Heart left ventricle (tissue), 16 donors: ENCODE measurements around the gene PKP1. TPM values are rescaled to one million over a fixed set of nuclear protein-coding genes. Genes with fewer than 3 reads are reported as not detected.

Experiments used
- ATAC-seq, 4 donors: fragments of 200-7000 bp; cut with Tn5 transposase; one replicate each; pipeline ENCODE4 v1.9.1; 2020 to 2022; ENCODE audit warnings: moderate library complexity in 4 of 4, mild to moderate bottlenecking in 3 of 4, moderate number of reproducible peaks in 1 of 4
- DNase-seq, 5 donors: peaks; one replicate each; pipeline ENCODE4 v3.0.0-alpha.2; 2020
- H3K27ac ChIP-seq, 12 donors: fragments of 200-600 bp; sonication (generic) in 4 of 12; one replicate each; pipeline versions ENCODE4 v1.5.0 to v1.8.0; 2016 to 2022; ENCODE audit warnings: mild to moderate bottlenecking in 2 of 12
- H3K27me3 ChIP-seq, 9 donors: fragments of 200-600 bp; sonication (generic) in 2 of 9; one replicate each; pipeline versions ENCODE4 v1.5.1 to v1.8.0; 2016 to 2022; ENCODE audit warnings: mild to moderate bottlenecking in 3 of 9
- H3K36me3 ChIP-seq, 9 donors: fragments of 200-600 bp; sonication (generic) in 2 of 9; one replicate each; pipeline versions ENCODE4 v1.5.0 to v1.8.0; 2018 to 2022; ENCODE audit warnings: mild to moderate bottlenecking in 2 of 9
- H3K4me1 ChIP-seq, 12 donors: fragments of 200-600 bp; sonication (generic) in 4 of 12; one replicate each; pipeline versions ENCODE4 v1.5.0 to v1.8.0; 2016 to 2022; ENCODE audit warnings: mild to moderate bottlenecking in 3 of 12
- H3K4me3 ChIP-seq, 12 donors: fragments of 200-600 bp; sonication (generic) in 4 of 12; one replicate each; pipeline versions ENCODE4 v1.5.0 to v1.8.0; 2017 to 2022; ENCODE audit warnings: mild to moderate bottlenecking in 9 of 12, moderate library complexity in 4 of 12
- H3K9me3 ChIP-seq, 12 donors: fragments of 200-600 bp; sonication (generic) in 4 of 12; one replicate each; pipeline versions ENCODE4 v1.5.0 to v1.8.0; 2016 to 2022; ENCODE audit warnings: mild to moderate bottlenecking in 1 of 12
- POLR2A ChIP-seq, 2 donors: fragments of 450-650 bp; IDR thresholded peaks; one replicate each; pipeline ENCODE4 v1.6.1; 2017; ENCODE audit warnings: antibody characterized with exemption in 2 of 2, mild to moderate bottlenecking in 2 of 2, moderate library complexity in 2 of 2
- WGBS, 4 donors: extraction: QIAGEN DNeasy Blood & Tissue Kit in 2 of 4; methylation state at CpG; one replicate each; pipeline versions ENCODE4 v1.1.5 to v1.1.7; 2013 to 2018; 5-methylcytosine and 5-hydroxymethylcytosine counted together
- intact Hi-C, 10 donors: fragments of 100-400 bp; cut with DNase I; formaldehyde crosslinking; loops; one replicate each; pipeline versions ENCODE4 v1.11.1 to v1.14.2; 2022
- polyA plus RNA-seq, 2 donors: library from polyadenylated mRNA; stranded (reverse); fragments of 200-250 nt; gene quantifications; one replicate each; pipeline ENCODE4 v1.2.3, GENCODE V29; 2013
- total RNA-seq, 9 donors: library from RNA; depleted of rRNA in 2 of 9; stranded (reverse); fragments of >200 nt in 2 of 9; fragmentation: NEBNext Ultra II Directional in 3 of 9; extraction: Animal tissue kit (Norgen Biotek cat#: 25700) in 3 of 9; gene quantifications; one replicate each; pipeline versions ENCODE4 v1.1.0 to v1.2.4, GENCODE V29; 2016 to 2023
- TF ChIP-seq, protein P1 (sequence below), 12 donors: fragments of 200-600 bp; sonication (generic) in 4 of 12; IDR thresholded peaks; one replicate each; pipeline versions ENCODE4 v1.5.0 to v1.8.0; 2018 to 2022; ENCODE audit warnings: antibody characterized with exemption in 12 of 12, mild to moderate bottlenecking in 5 of 12
- donor health status: ischemic (EF 13 %, LVEDD 7.1; RV severe dilation, severe dysfunction).
- donor health status: healthy with polysubstance abuse.
- donor health status: DM: no; HTN: yes; CAD: no.
- donor health status: DM: no; HTN: no; CAD: no.
- donor health status: ischemic (EF 25% LVEDD 6.9; RV normal size, moderate dysfunction).
- donor health status: ischemic (EF 25% LVEDD 5.7; RV mildly dilated, moderate dysfunction).
- donor health status: healthy.
- donor health status: DM: yes; HTN: yes; CAD: no.
- donor health status: ischemic (EF 35%, LVEDD 5.7; RV mildly dilated, moderate dysfunction).
- donor health status: nonischemic (EF 11% LVEDD 7.7; RV severe dilation, severe dysfunction).
- donor health status: DM: yes; HTN: yes; CAD: no.
- donor health status: PGD.
- donor health status: ischemic (EF 29% LVEDD 5.4; RV normal size, mild dysfunction).
- donor health status: nonischemic (EF 23%, LVEDD 6.1; RV moderate dilation, normal function).

PKP1 gene
- total and polyA plus RNA-seq, 11 donors = 0.09 to 1.6 (median 0.32) TPM; not detected in 3

DNA sequence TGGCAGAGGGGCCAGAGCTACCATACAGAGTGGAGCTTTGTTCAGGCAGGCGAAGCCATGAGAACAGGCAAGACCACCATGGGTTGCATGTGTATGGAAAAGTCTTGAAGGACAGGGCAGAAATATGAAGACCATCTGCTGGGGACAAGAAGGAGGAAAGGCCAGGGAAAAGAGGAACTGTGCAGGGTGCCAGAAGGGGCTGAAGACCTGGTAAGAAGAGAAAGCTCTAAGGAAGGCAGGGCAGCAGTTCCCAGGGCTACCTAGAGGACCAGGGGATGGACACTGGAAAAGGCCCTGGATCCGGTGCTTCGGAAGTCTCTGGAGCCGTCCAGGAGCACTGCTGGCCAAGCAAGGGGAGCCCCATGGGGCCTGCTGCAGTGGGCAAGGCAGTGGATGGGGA, 43.4 kb downstream of the PKP1 start:
- no peak for ATAC-seq
- TF ChIP-seq POLR2A (IDR thresholded peaks at IDR 0.05) = no peak
- TF ChIP-seq, protein P1, sequence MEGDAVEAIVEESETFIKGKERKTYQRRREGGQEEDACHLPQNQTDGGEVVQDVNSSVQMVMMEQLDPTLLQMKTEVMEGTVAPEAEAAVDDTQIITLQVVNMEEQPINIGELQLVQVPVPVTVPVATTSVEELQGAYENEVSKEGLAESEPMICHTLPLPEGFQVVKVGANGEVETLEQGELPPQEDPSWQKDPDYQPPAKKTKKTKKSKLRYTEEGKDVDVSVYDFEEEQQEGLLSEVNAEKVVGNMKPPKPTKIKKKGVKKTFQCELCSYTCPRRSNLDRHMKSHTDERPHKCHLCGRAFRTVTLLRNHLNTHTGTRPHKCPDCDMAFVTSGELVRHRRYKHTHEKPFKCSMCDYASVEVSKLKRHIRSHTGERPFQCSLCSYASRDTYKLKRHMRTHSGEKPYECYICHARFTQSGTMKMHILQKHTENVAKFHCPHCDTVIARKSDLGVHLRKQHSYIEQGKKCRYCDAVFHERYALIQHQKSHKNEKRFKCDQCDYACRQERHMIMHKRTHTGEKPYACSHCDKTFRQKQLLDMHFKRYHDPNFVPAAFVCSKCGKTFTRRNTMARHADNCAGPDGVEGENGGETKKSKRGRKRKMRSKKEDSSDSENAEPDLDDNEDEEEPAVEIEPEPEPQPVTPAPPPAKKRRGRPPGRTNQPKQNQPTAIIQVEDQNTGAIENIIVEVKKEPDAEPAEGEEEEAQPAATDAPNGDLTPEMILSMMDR (IDR thresholded peaks at IDR 0.05) = no peak
- 68 to 98% (median 88%) methylated on average over 4 of the region's 4 CpGs for WGBS, 4 donors

DNA sequence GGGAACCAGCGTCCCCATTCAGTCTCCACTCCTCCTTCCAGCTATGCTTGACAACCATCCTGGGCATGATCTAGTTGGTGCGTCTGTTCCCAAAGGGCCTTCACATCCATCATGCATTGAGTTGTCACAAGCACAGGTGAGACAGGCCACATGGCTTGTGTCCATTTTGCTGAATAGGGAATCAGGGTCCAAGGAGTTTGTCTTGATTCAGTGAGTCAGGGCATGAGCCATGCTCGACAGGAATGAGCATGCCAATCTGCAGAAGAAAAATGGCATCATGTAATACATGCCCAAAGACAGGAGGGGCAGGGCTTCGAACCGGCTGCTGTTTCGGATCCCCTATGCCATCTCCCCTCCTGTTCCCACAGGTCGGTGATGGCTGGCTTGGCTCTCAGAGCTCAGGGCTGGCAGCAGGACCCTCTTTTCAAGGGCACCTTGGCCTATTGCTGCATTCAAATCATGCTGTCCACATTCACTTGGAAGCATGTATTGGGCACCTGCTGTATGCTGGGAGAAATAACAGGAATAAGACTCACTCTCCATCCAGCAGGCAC, 44.5 kb downstream of the PKP1 start:
- no peak overlapping the region for H3K4me3 ChIP-seq
- DNase-seq = peak in 3 of 5 donors; percentile 5 to 31 (median 8)
- H3K27ac ChIP-seq = no peak overlapping the region
- TF ChIP-seq, protein P1 (IDR thresholded peaks at IDR 0.05) = no peak
- no peak for TF ChIP-seq POLR2A (IDR thresholded peaks at IDR 0.05)
- no peaks in the 10 kb centered on the region for H3K27me3 ChIP-seq
- H3K36me3 ChIP-seq = no peaks in the 10 kb centered on the region
- no peaks in the 10 kb centered on the region for H3K9me3 ChIP-seq
- no peak for ATAC-seq
- peaks cover 0 to 27% (median 0%) of the 10 kb centered on the region in 12 donors for H3K4me1 ChIP-seq
- intact Hi-C loops = no loop called here
- WGBS, 4 donors = 83 to 97% (median 94%) methylated on average over 7 of the region's 7 CpGs

More for the DNA sequence above, 43.4 kb downstream of the PKP1 start:
- no peaks in the 10 kb centered on the region for H3K9me3 ChIP-seq
- no peaks in the 10 kb centered on the region for H3K36me3 ChIP-seq
- H3K27ac ChIP-seq = no peak overlapping the region
- H3K4me3 ChIP-seq = no peak overlapping the region
- peaks cover 0 to 27% (median 0%) of the 10 kb centered on the region in 12 donors for H3K4me1 ChIP-seq
- H3K27me3 ChIP-seq = no peaks in the 10 kb centered on the region
- intact Hi-C loops = no loop called here
- DNase-seq = peak in 3 of 5 donors; percentile 4 to 29 (median 7)

DNA sequence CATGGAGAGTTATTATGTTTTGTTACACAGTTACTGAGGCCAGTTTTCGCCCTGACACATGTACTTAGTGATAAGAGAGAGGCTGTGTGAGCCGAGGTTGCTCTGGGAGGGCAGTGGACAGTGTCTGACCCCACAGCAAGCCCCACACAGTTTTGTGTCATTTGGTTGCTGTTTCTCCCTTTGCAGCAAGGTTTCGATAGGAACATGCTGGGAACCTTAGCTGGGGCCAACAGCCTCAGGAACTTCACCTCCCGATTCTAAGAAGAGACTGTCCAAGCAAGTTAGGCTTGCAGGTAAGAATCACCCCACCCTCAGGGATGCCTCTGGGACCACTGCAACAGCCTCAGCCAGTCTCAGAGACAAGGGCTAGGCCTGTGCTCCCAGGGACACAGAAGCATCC, 45.3 kb downstream of the PKP1 start:
- WGBS, 4 donors = 38 to 70% (median 61%) methylated on average over 2 to 4 of the region's 4 CpGs
- Histone ChIP-seq H3K36me3 (no peaks in the 10 kb centered on the region), H3K27ac (peak overlapping the region in 1 of 12 donors; percentile 5), H3K9me3 (no peaks in the 10 kb centered on the region), H3K4me3 (no peak overlapping the region), H3K27me3 (no peaks in the 10 kb centered on the region), H3K4me1 (peaks cover 0 to 27% (median 0%) of the 10 kb centered on the region in 12 donors)
- intact Hi-C loops = no loop called here
- DNase-seq = peak in 3 of 5 donors; percentile 9 to 19 (median 19)
- no peak for TF ChIP-seq POLR2A (IDR thresholded peaks at IDR 0.05)
- TF ChIP-seq, protein P1 (IDR thresholded peaks at IDR 0.05) = no peak
- no peak for ATAC-seq

DNA sequence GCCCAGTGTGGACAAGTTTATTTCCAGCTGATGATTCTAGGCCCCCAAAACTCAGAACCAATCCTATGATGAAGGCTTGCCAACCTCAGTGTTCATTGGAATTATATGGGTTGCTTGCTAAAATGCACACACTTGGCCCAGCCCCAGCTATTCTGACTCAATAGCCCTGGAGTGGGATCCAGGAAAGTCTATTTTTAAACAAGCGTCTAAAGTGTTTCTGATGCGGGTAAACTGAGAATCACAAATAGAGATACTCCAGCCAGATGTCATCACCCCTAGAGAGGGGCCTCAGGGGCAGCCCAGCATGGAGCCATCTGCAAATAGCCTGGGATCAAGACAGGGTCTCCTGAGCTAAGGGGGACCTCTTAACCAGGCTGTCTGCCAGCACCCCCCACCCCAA, 46.0 kb downstream of the PKP1 start:
- peak overlapping the region in 3 of 12 donors; percentile 12 to 62 (median 44) for H3K27ac ChIP-seq
- TF ChIP-seq, protein P1 (IDR thresholded peaks at IDR 0.05) = no peak
- TF ChIP-seq POLR2A (IDR thresholded peaks at IDR 0.05) = no peak
- no peak overlapping the region for H3K4me3 ChIP-seq
- H3K9me3 ChIP-seq = no peaks in the 10 kb centered on the region
- no peaks in the 10 kb centered on the region for H3K27me3 ChIP-seq
- no peaks in the 10 kb centered on the region for H3K36me3 ChIP-seq
- WGBS, 4 donors = 33 to 61% (median 49%) methylated on average over 2 of the region's 2 CpGs
- ATAC-seq (peak; percentile 41 to 78 (median 55)), DNase-seq (peak in 3 of 5 donors; percentile 16 to 56 (median 35))
- intact Hi-C loops = no loop called here
- H3K4me1 ChIP-seq = peaks cover 0 to 27% (median 0%) of the 10 kb centered on the region in 12 donors
